K562 (cell line): Measurements from ENCODE around the gene FIZ1. TPM values are rescaled to one million over a fixed set of nuclear protein-coding genes. Genes with fewer than 3 reads are reported as not detected.

ENCODE experiments used
- ATF3 ChIP-seq, 2 experiments: fragments of 450-650 bp in 1 of 2; sonication (generic) in 1 of 2; formaldehyde crosslinking in 1 of 2; IDR thresholded peaks in 1 of 2; conservative IDR thresholded peaks in 1 of 2; 2 replicates each; pipeline versions ENCODE4 v1.6.1 to v1.8.1; 2016 to 2023; ENCODE audit warnings: mild to moderate bottlenecking in 2 of 2, moderate library complexity in 2 of 2, inconsistent platforms in 1 of 2, missing genetic modification reagents in 1 of 2
- CBX8 ChIP-seq: fragments of 200-600 bp; sonication (generic); IDR thresholded peaks from 2 replicates; pipeline ENCODE4 v1.6.1; 2012; ENCODE audit warnings: borderline replicate concordance, mixed run types, low read depth, mild to moderate bottlenecking, moderate library complexity, mixed read lengths, low read length, control low read depth, inconsistent platforms; ENCODE audit not compliant: poor library complexity, severe bottlenecking; ENCODE audit errors: extremely low read depth
- CEBPG ChIP-seq, 3 experiments: fragments of 200-800 bp in 1 of 3; sonication (Bioruptor generic) in 1 of 3; sonication (generic) in 1 of 3; formaldehyde crosslinking in 1 of 3; IDR thresholded peaks in 2 of 3; conservative IDR thresholded peaks in 1 of 3; 2 replicates each; pipeline versions ENCODE4 v1.6.1 to v1.8.0; 2016 to 2022; ENCODE audit warnings: missing compliant biosample characterization in 2 of 3, missing genetic modification characterization in 2 of 3, mild to moderate bottlenecking in 1 of 3, missing genetic modification reagents in 1 of 3
- EP400 ChIP-seq: fragments of 450-650 bp; IDR thresholded peaks from 2 replicates; pipeline ENCODE4 v1.6.1; 2017; ENCODE audit warnings: antibody characterized with exemption, mild to moderate bottlenecking, moderate library complexity
- ETV5 ChIP-seq: sonication (generic); formaldehyde crosslinking; IDR thresholded peaks from 2 replicates; pipeline ENCODE4 v1.4.0; 2020; ENCODE audit warnings: low read depth, mild to moderate bottlenecking, missing genetic modification reagents
- FOXJ2 ChIP-seq: fragments of 200-800 bp; sonication (Bioruptor generic); IDR thresholded peaks from 2 replicates; pipeline ENCODE4 v1.6.1; 2016; ENCODE audit warnings: missing genetic modification characterization, missing compliant biosample characterization
- FOXK1 ChIP-seq: sonication (generic); formaldehyde crosslinking; IDR thresholded peaks from 2 replicates; pipeline ENCODE4 v1.8.0; 2022; ENCODE audit warnings: missing genetic modification reagents, mild to moderate bottlenecking, borderline replicate concordance
- FOXO4 ChIP-seq: fragments of 450-650 bp; formaldehyde crosslinking; IDR thresholded peaks from 2 replicates; pipeline ENCODE4 v1.4.0; 2020; ENCODE audit warnings: mild to moderate bottlenecking, moderate library complexity
- GATA2 ChIP-seq: sonication (generic); formaldehyde crosslinking; IDR thresholded peaks from 2 replicates; pipeline ENCODE4 v1.4.0; 2020; ENCODE audit warnings: mild to moderate bottlenecking, missing genetic modification reagents
- LARP7 ChIP-seq: fragments of 450-650 bp; IDR thresholded peaks from 2 replicates; pipeline ENCODE4 v1.6.1; 2016
- MCM5 ChIP-seq: fragments of 450-650 bp; IDR thresholded peaks from 2 replicates; pipeline ENCODE4 v1.6.1; 2016; ENCODE audit warnings: low read depth
- MED1 ChIP-seq: sonication (generic); formaldehyde crosslinking; IDR thresholded peaks from 2 replicates; pipeline ENCODE4 v1.8.1; 2023; ENCODE audit warnings: missing genetic modification reagents, borderline replicate concordance
- NFXL1 ChIP-seq: fragments of 450-650 bp; formaldehyde crosslinking; IDR thresholded peaks from 2 replicates; pipeline ENCODE4 v1.4.0; 2021; ENCODE audit warnings: mild to moderate bottlenecking
- OTX1 ChIP-seq: fragments of 450-650 bp; formaldehyde crosslinking; IDR thresholded peaks from 2 replicates; pipeline ENCODE4 v1.4.0; 2022; ENCODE audit warnings: mild to moderate bottlenecking
- PHTF2 ChIP-seq: fragments of 250-450 bp; sonication (Bioruptor Pico); IDR thresholded peaks from 2 replicates; pipeline ENCODE4 v1.5.0; 2021; ENCODE audit warnings: mild to moderate bottlenecking
- POLR2H ChIP-seq: IDR thresholded peaks from 2 replicates; pipeline ENCODE4 v1.6.1; 2016; ENCODE audit warnings: missing genetic modification characterization, low read depth, mild to moderate bottlenecking, control low read depth, missing compliant biosample characterization, moderate library complexity
- POLR3A ChIP-seq: IDR thresholded peaks from 2 replicates; pipeline ENCODE4 v1.6.1; 2011; ENCODE audit warnings: borderline replicate concordance, mild to moderate bottlenecking, moderate library complexity; ENCODE audit not compliant: insufficient read length, insufficient read depth; ENCODE audit errors: extremely low read depth
- RBM39 ChIP-seq: fragments of 200-400 bp; formaldehyde crosslinking; optimal IDR thresholded peaks from 2 replicates; pipeline ENCODE3; 2018; ENCODE audit warnings: low read depth, low read length
- RNF219 ChIP-seq: fragments of 250-450 bp; sonication (Bioruptor Pico); IDR thresholded peaks from 2 replicates; pipeline ENCODE4 v1.5.0; 2022; ENCODE audit warnings: mild to moderate bottlenecking
- ZNF140 ChIP-seq: fragments of 250-450 bp; sonication (Bioruptor Pico); IDR thresholded peaks from 2 replicates; pipeline ENCODE4 v1.8.0; 2021; ENCODE audit warnings: moderate library complexity, mild to moderate bottlenecking, inconsistent platforms
- ZNF384 ChIP-seq: IDR thresholded peaks from 2 replicates; pipeline ENCODE4 v1.6.1; 2012; ENCODE audit warnings: low read depth, low read length, improper control_type of control experiment
- polyA plus RNA-seq, 8 experiments: library from polyadenylated mRNA; depleted of rRNA in 4 of 8; stranded (reverse) in 5 of 8; unstranded in 3 of 8; fragments of >200 nt; fragmentation: Nextera tagmentation in 2 of 8; fragmentation: Illumina TruSeq in 1 of 8; extraction: Ambion mirVana in 2 of 8; extraction: Trizol in 1 of 8; gene quantifications; 2 replicates each; pipeline versions ENCODE4 v1.2.1 to v1.2.3, GENCODE V29; 2011 to 2014; ENCODE audit warnings: inconsistent platforms in 1 of 8, missing spikeins in 1 of 8
- total RNA-seq, 7 experiments: library from RNA; depleted of rRNA in 6 of 7; stranded (reverse); fragments of >200 nt in 6 of 7; fragmentation: Illumina TruSeq in 2 of 7; extraction: Trizol in 2 of 7; gene quantifications; 2 replicates each; pipeline versions ENCODE4 v1.2.1 to v1.2.3, GENCODE V29; 2011 to 2021; ENCODE audit warnings: low replicate concordance in 1 of 7

FIZ1 gene
- total and polyA plus RNA-seq, 9 of the 15 experiments (the other 6 are each of a cell fraction or from before 2014, with no cell fraction given): 0.79 to 17.5 (median 5.5) TPM

DNA sequence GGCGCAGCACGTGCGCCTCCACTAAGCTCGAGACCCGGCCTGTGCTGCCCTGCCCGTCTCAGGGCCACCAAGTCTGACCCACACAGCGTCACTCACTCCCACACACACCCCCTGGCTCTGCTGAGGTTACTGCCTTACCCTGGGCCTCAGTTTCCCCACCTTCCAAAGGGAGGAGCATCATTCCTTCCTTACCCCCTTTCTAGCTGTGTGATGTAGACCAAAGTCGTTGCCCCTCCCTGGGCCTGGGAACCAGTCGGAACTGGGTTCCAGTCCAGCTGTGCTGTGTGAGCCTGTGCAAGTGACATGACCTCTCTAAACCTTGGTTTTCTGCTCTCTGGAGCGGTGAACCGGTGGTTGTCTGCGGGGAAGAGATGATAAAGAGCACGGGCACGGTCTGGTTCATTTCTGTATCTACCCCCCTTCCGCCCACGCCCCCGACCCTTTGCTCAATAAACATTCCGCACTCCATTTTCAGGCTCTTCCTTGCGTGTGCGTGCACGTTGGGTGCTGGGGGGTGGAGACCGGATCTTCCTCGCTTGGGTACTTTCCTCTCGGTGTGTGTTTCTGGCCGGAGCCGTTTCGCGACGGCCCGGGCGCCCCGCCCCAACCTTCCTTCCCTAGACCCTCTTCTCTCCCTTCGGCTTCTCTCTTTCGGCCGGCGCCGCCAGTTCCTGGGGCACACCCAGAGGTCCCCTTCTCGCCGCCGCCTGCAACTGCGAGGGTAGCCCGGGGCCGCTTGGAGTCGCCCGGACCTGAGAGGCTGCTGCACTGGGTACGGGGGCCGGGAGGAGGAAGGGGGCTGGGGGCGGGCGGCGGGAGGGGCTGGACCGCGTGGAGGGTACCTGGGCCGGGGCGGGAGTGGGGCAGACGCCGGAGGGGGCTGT lies 43.9 kb upstream of the FIZ1 start, which contains the start of gene ZNF581 (continued):
- TF ChIP-seq EP400: peak; percentile 86; the same call in 1 of the 2 replicates
- no peak for TF ChIP-seq CBX8
- TF ChIP-seq RBM39: no peak
- TF ChIP-seq FOXK1 (CRISPR knock-in tag): no peak
- TF ChIP-seq OTX1 (CRISPR knock-in tag): no peak
- no peak for TF ChIP-seq GATA2
- no peak for TF ChIP-seq POLR2H (tag)
- TF ChIP-seq ZNF140: no peak
- no peak for TF ChIP-seq PHTF2 (CRISPR knock-in tag)
- TF ChIP-seq ZNF384: 0 out of 2 replicates have a peak, but pooled peaks have one; percentile 29
- no peak for TF ChIP-seq LARP7
- TF ChIP-seq CEBPG (CRISPR knock-in tag; IDR thresholded peaks at IDR 0.05): no peak
- no peak for TF ChIP-seq CEBPG (tag; conservative IDR thresholded peaks at IDR 0.05 in 1 of 2, IDR thresholded peaks at IDR 0.05 in 1 of 2)
- peak; percentile 48; the same call in 1 of the 2 replicates for TF ChIP-seq ETV5 (CRISPR knock-in tag)
- TF ChIP-seq RNF219: no peak
- no peak for TF ChIP-seq FOXJ2
- no peak for TF ChIP-seq ATF3 (IDR thresholded peaks at IDR 0.05)
- TF ChIP-seq ATF3 (CRISPR knock-in tag; conservative IDR thresholded peaks at IDR 0.05): no peak
- TF ChIP-seq POLR3A: no peak
- TF ChIP-seq FOXO4 (CRISPR knock-in tag): no peak
- TF ChIP-seq NFXL1 (CRISPR knock-in tag): no peak
- TF ChIP-seq MED1 (CRISPR knock-in tag): no peak
- no peak for TF ChIP-seq MCM5
